ENCODE measurements around the gene BHLHA15.

BHLHA15 gene

DNA sequence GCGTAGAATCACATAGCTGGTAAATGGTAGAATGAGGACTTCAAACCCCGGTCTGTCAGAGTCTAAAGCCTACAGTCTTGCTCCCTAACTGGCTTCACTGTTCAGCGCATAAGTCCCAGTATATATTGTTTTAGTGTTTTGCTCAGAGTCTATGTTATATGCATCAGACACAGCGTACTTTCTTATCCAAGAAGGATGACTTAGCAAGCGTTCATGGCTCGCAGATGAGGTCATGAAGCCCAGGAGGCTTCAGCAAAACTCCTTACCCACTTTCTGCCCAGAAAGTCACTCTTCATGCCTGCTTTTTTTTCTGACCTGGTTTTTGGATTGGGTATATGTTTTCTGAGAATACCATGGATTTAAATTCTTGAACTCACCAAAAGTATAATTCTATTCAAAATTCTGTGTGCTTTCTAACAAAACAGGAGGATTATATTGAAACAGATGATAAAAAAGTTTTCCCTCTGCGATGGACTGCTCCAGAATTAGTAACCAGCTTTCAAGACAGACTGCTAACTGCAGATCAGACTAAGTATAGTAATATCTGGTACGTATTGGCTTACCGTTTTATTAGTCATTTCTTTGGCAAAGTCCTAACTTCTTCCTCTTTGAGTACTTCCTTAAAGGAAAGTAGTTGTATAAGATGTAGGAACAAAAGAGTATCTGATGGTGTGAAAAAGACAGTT lies 24.6 kb upstream of the BHLHA15 start:
- in situ Hi-C loops (cut with MboI; ENCODE audit: low sequenced_read_pairs), result no loop called here

DNA sequence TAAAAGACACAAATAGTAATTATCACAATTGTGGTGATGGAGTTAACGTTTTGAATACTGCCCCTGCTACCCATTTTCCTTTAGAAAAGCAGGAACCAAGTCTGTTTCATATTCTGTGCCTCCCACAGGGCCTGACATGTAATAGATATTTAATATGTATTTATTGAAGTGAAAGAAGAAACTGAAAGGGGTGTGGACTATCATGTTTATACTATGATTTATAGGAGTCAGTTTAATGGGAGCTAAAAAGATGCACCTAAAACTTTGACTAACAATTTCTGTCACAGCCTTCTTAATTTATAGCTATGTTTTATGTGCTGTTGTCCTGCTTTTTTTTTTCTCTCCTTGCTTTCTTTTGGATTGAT lies 24.1 kb upstream of the BHLHA15 start:
- in situ Hi-C loops (cut with MboI; ENCODE audit: low sequenced_read_pairs), result no loop called here

DNA sequence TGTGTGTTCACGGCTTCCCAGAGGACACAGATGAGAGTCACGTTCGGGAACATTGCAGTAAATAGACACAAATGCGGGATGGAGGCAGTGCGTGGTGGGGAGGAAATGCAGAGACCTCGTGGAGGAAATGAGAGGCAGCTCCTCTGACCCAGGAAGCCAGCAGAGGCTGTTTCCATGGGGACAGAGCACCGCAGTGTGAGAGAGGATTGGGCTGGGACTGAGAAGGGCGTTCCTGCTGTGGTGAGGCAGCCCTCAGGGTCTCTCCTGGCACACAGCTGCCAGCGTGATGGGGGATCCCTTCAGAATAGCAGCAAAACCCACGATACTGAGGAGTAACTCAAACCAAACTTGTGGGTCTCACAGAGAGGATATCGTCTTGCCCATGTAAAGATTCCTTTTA lies 21.7 kb upstream of the BHLHA15 start:
- in situ Hi-C loops (cut with MboI; ENCODE audit: low sequenced_read_pairs), result no loop called here

DNA sequence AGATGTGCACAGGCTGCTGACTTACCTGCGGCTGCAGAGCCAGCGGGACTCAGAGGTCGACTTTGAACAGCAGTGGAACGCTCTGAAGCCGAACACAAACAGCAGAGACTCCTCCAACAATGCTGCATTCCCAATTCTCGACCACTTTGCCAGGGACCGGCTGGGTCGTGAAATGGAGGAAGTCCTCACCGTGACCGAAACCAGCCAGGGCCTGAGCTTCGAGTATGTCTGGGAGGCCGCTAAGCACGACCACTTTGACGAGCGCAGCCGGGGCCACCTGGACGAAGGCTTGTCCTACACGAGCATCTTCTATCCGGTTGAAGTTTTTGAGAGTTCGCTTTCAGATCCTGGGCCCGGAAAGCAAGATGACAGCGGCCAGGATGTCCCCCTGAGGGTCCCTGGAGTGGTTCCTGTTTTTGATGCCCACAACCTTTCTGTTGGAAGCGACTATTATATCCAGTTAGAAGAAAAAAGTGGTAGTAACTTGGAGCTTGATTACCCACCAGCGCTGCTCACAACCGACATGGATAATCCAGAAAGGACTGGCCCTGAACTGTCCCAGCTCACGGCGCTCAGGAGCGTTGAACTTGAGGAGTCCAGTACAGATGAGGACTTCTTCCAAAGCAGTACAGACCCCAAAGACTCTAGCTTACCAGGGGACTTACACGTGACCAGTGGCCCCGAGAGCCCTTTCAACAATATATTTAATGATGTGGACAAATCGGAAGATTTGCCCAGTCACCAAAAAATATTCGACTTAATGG lies 19.4 kb upstream of the BHLHA15 start:
- in situ Hi-C loops (cut with MboI; ENCODE audit: low sequenced_read_pairs), result no loop called here

DNA sequence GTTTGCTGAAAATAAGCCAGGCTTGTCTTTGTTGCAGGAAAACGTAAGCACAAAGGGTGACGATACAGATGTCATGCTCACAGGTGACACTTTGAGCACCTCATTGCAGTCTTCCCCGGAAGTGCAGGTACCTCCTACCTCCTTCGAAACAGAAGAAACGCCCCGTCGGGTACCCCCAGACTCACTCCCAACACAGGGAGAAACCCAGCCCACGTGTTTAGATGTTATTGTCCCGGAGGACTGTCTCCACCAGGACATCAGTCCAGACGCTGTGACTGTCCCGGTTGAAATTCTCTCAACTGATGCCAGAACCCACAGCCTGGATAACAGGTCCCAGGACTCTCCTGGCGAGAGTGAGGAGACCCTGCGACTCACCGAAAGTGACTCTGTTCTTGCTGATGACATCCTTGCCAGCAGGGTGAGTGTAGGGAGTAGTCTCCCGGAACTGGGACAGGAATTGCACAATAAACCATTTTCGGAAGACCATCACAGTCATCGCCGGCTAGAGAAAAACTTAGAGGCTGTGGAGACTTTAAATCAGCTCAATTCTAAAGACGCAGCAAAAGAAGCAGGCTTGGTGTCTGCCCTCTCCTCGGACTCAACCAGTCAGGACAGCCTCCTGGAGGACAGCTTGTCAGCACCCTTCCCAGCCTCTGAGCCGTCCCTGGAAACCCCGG lies 18.3 kb upstream of the BHLHA15 start:
- in situ Hi-C loops (cut with MboI; ENCODE audit: low sequenced_read_pairs), result no loop called here

DNA sequence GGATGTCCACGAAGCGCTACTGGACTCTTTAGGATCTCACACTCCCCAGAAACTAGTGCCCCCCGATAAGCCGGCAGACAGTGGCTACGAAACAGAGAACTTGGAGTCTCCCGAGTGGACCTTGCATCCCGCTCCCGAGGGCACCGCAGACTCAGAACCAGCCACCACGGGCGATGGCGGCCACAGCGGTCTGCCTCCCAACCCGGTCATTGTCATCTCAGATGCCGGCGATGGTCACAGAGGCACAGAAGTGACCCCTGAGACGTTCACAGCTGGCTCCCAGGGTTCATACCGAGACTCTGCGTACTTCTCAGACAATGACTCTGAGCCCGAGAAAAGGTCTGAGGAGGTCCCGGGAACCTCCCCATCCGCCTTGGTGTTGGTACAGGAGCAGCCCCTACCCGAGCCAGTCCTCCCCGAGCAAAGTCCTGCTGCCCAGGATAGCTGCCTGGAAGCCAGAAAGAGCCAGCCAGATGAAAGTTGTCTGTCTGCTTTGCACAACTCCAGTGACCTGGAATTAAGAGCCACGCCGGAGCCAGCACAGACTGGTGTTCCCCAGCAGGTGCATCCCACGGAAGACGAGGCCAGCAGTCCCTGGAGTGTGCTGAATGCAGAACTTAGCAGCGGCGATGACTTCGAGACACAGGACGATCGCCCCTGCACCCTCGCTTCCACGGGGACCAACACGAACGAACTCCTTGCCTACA lies 17.6 kb upstream of the BHLHA15 start:
- in situ Hi-C loops (cut with MboI; ENCODE audit: low sequenced_read_pairs), result no loop called here

DNA sequence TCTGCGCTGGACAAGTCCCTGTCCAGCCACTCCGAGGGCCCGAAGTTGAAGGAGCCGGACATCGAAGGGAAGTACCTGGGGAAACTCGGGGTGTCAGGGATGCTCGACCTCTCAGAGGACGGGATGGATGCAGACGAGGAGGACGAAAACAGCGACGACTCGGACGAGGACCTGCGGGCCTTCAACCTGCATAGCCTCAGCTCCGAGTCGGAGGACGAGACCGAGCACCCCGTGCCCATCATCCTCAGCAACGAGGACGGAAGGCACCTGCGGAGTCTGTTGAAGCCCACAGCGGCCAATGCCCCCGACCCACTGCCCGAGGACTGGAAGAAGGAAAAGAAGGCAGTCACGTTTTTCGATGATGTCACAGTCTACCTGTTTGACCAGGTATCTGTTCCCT lies 17.1 kb upstream of the BHLHA15 start:
- in situ Hi-C loops (cut with MboI; ENCODE audit: low sequenced_read_pairs), result no loop called here

DNA sequence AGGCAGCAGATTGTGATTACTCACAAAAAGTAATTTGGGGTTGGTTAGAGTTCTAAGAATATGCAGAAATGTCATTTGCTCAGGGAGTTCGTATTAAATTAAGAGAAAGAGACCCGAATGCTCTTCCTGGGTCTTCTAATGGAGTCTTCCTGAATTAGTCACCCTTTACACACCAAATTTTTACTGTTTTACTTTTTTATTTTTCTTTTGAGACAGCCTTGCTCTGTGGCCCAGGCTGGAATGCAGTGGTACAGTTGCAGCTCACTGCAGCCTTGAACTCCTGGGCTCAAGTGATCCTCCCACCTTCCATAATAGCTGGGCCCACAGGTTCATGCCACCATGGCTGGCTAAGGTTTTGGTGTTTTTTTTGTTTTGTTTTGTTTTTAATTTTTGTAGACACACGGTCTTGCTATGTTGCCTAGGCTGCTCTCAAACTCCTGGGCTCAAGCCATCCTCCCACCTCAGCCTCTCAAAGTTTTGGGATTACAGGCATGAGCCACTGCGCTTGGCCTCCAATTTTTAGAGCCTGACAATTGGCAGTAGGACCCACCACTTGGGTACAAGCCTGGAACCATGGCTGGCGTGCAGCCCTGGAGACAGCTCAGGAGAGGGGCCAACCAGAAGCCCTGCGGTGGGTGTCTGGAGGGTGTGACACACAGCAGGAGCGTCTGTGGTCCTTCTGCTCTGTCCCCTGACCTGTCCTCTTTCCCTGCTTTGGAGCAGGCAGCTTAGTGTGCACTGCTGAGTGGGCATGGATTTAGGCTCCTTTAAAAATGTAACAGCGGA lies 16.4 kb upstream of the BHLHA15 start:
- in situ Hi-C loops (cut with MboI; ENCODE audit: low sequenced_read_pairs), result no loop called here

DNA sequence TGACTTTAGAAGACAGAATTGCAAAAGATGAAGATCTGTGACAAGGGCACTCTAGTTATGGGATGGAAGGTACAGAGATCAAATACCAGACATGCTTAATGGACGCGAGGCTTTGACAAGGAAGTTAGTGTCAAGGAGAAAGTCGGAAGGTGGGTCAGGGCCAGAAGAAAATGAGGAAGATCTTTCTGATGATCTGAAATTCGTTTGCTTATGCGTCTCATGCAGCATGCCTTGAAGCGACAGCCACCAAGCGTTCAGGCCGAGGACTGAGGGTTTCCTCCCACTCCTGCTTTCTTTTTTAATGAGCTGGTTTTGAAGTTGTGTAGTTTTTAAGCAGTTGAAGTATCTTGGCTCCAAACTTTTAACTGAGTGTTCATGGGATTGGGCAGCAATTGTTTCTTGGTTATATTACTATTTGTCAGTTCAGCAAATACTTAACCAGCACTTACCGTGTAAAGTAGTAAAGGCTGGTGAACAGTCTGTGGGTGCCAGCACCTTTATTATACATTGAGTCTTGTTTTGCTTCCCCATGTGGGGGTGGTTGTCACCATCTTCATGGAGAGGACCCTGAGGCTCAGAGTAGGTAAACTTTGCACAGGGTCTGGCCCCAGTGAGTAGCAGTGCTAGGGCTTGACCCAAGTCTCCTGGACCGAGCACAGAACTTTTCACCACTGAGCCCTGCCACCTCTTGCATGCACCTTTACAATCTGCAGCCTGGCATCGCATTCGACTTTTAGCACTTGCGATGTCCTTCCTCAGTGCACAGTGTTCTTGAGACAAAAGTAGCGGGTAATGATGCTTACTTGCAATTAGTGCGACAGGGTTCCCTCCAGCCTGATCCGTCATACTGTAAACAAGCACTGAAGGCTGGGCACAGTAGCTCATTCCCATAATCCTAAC lies 14.3 kb upstream of the BHLHA15 start:
- in situ Hi-C loops (cut with MboI; ENCODE audit: low sequenced_read_pairs), result no loop called here

DNA sequence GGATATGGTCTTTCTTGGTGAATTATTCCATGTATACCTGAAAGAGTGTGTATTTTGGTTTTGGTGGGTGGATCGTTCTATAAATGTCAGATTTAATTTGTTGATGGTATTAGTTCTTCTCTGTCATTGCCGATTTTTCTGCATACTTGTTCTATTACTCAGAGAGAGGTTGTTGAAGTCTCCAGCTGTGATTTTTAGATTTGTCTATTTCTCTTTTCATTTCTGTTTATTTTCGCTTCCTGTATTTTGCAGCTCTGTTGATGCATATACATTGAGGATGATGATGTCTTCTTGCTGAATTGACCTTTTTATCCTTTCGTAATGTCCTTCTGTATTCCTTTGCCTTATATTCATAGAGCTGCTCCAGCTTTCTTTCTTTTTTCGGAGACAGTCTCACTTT lies 12.1 kb upstream of the BHLHA15 start:
- in situ Hi-C loops (cut with MboI; ENCODE audit: low sequenced_read_pairs), result no loop called here

DNA sequence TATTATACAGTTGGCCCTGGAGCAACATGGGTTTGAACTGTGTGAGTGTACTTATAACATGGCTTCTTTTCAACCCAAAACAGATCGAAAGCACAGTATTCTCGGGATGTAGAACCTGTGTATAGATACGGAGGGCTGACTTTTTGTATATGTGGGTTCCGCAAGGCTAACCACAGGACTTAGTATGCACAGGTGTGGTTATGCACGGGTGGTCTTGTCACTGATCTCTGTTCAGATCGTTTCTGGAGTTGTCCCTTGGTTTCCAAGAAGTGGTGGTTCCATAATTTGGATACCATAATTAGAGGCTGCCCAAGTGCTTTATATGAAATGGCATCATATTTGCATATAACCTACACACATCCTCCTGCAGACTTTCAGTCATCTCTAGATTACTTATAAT lies 10.9 kb upstream of the BHLHA15 start:
- in situ Hi-C loops (cut with MboI; ENCODE audit: low sequenced_read_pairs), result no loop called here

DNA sequence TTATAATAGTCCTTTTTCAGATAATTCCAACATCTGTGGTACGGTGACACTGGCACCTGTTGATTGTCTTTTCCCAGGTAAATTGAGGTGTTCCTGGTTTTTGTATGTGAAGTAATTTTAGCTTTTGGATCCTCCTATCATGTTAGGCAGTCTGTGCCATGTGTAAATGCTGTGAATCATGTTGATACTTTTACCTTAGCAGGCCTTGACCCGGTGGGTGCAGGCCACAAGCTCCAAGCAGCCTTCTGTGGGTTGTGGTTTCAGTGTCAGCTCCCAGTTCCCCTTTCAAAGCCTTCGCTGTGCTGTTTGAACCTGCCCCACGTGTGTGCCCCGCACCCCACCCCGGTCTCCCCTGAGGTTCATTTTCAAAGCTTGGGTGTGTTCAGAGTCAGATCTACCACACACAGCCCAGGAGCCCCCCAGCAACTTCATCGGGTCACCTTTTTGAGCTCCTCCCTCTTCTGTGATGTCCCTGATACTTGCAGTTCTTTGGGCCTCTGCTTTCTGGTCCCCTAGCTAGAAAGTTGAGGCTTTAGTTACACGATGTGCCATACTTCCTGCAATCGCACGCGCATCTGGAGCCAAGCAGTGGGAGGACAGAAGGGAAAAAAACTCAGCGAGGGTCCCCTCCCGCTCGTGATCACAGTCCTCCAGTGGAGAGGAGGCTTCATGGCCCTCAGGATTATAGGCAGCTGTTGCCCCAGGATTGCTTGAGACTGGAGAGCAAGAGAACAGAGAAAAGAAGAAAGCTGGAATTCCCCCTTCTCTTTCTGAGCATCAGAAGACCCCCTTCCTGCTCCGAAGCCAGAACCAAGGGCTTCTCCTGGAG lies 8.7 kb upstream of the BHLHA15 start:
- in situ Hi-C loops (cut with MboI; ENCODE audit: low sequenced_read_pairs), result no loop called here

DNA sequence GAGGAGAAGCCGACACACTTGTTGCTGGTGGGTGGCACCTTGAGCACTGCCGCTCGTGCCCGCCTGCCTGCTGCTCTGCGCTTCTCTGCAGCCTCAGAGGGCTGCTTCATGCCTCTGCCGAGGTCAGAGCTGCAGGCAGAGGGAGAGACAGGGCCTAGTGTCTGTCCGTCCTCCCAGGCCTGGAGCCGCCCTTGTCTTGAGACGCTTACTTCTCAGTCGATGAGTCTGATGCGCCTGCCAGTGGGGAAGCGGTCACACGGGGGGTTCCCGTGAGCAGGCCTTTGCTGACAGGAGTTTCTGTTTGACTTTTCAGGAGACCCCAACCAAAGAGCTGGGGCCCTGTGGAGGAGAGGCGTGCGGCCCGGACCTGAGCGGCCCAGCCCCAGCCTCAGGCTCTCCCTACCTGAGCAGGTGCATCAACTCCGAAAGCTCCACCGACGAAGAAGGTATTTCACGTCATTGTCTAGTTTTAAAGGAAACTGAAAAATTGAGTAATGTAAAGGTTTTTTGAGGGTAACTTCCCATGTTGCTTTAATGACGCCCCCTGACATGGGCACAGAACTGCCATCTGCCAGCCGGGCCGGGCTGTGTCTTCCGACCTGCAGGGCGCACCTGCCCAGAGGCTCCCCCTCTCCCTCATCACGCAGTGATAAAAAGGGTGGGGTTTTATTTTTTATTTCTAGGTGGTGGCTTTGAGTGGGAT lies 7.8 kb upstream of the BHLHA15 start:
- in situ Hi-C loops (cut with MboI; ENCODE audit: low sequenced_read_pairs), result no loop called here

DNA sequence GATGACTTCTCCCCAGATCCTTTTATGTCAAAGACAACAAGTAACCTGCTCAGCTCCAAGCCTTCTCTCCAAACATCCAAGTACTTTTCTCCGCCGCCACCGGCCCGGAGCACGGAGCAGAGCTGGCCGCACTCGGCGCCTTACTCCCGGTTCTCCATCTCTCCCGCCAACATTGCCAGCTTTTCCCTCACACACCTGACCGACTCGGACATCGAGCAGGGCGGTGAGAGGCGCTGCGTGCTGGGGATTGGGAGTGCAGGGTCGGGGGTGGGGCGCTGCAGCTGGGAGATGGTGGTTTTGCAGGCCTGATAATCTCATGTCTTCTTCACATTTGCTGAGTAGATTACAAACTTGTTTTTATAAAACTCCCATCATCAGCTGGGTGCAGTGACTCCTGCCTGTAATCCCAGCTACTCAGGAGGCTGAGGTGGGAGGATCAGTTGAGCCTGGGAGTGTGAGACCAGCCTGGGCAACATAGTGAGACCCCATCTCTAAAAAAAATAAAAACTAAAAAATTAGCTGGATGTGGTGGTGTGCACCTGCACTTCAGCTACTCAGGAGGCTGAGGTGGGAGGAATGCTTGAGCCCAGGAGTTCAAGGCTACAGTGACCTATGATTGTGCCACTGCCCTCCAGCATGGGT lies 7.2 kb upstream of the BHLHA15 start:
- in situ Hi-C loops (cut with MboI; ENCODE audit: low sequenced_read_pairs), result no loop called here

DNA sequence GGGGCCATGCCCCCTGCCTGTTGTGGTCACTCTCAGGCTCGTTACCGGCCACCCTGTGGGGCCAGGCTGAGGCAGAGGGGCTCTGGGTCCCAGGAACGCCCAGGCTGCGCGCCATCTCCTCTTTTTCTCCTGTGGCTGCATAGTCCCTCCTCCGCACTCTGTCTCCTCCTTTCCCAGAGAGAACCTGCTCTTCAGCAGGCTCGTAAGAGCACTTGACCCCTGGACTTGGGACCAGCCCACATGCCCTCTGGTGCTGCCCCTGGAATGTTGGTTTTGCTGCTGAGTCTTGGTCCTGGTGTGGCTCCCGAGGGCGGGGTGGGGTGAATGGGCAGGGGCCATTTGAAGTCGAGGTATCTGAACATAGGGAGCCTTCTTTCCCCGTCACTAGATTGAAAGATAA lies 6.6 kb upstream of the BHLHA15 start:
- in situ Hi-C loops (cut with MboI; ENCODE audit: low sequenced_read_pairs), result no loop called here

DNA sequence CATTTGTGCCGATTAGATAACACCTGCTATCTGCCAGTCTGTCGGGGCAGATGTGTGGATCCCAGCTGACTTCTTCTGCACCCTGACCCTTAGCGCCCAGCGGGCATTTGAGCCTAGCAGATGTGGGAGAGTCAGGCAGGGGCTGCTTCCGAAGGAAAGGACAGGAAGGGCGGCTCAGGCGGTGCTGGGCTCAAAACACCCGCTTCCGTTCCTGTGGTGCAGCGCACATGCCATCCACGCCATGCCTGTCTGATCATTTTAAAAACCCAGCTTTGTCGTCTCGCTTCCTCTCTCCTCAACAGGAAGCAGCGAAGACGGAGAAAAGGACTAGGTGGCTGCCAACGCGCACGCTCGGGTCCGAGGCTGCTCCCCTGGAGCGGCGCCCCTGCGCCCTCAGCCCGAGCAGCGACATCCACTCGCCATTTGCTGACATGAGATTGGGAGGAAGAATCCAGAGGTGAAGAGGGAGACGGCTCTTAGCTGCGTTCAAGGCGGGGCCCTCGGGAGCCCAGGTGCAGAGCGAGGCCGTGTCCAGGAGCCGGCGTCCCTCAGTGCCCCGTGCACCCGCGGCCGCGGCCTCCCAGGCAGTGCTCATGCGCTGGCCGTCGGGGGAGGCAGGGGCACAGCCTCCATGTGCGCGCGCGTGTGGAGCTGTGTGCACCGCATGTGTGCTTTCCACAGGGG lies 5.9 kb upstream of the BHLHA15 start:
- in situ Hi-C loops (cut with MboI; ENCODE audit: low sequenced_read_pairs), result no loop called here
